Right renal pelvis (tissue), 4 donors: Measurements from ENCODE around the gene FAM72C. TPM values are rescaled to one million over a fixed set of nuclear protein-coding genes. Genes with fewer than 3 reads are reported as not detected.
"Not testable (repeated sequence)": the region's sequence is repeated elsewhere in the genome, so short reads cannot be mapped to it uniquely, and the experiment has no call there.

Source experiments
- DNase-seq, 4 donors: peaks; one replicate each; pipeline ENCODE4 v3.0.0-alpha.2; 2013; ENCODE audit warnings: low read depth in 4 of 4, low spot score in 3 of 4, missing footprints in 1 of 4
- polyA plus RNA-seq, 4 donors: library from polyadenylated mRNA; unstranded; fragments of 120-200 nt; gene quantifications; one replicate each; pipeline ENCODE4 v1.2.1, GENCODE V29; 2013; ENCODE audit not compliant: insufficient read length in 4 of 4

Gene FAM72C
- polyA plus RNA-seq, 4 donors = 0.74 to 3.8 (median 3.4) TPM

DNA sequence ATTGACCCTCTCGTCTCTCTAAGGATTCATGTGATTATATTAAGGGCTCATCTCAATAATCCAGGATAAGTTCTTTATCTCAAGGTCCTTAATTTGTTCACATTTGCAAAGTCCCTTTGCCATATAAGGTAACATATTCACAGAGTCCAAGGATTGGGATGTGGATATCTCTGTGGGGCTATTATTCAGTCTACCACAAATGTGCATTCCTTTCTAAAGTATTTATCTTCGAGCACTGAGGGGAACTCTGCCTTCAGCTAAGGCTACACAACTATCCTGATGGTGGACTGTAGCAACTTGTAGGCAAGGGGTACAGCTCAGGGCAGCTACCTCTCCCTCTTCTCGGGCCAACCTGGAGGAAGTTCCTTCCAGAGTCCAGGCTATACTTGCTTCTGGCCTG, 53.2 kb downstream of the FAM72C start:
- DNase-seq = not testable (repeated sequence)

GRCh38 chr1:143913705-143914104, 58.1 kb downstream of the FAM72C start:
- DNase-seq = not testable (repeated sequence)
